Cardiac fibroblast (primary cell): ENCODE results near the gene CREG2.

ENCODE experiments used
- DNase-seq, 2 donors: peaks; one replicate each; pipeline versions ENCODE4 v3.0.0 to v3.0.0-alpha.2; 2010; ENCODE audit warnings: low read depth in 2 of 2
- H3K4me3 ChIP-seq, 2 donors: replicated peaks in 1 of 2; 1 replicate in 1 of 2; 2 replicates in 1 of 2; pipeline ENCODE4 v1.5.1; 2011; ENCODE audit warnings: low read depth in 2 of 2, low read length in 2 of 2, mild to moderate bottlenecking in 2 of 2, moderate library complexity in 1 of 2
- CTCF ChIP-seq: IDR thresholded peaks from one replicate; pipeline ENCODE4 v1.5.1; 2011; ENCODE audit warnings: low read depth, mild to moderate bottlenecking, low read length, inconsistent platforms

Gene CREG2

GRCh38 chr2:101429453-101429852 lies 42.1 kb upstream of the CREG2 start:
- no peak for TF ChIP-seq CTCF
- DNase-seq: no peak
- no peak overlapping the region for H3K4me3 ChIP-seq

- H3K4me3 ChIP-seq: no peak overlapping the region
- no peak for TF ChIP-seq CTCF
- no peak for DNase-seq
Measured at GRCh38 chr2:101428422-101429176, 41.3 kb upstream of the CREG2 start.

- no peak overlapping the region for H3K4me3 ChIP-seq
- TF ChIP-seq CTCF: no peak
- DNase-seq: no peak
Measured at GRCh38 chr2:101427743-101428142, 40.4 kb upstream of the CREG2 start.

GRCh38 chr2:101427240-101427639 lies 39.9 kb upstream of the CREG2 start:
- DNase-seq: no peak
- no peak for TF ChIP-seq CTCF
- no peak overlapping the region for H3K4me3 ChIP-seq

GRCh38 chr2:101426822-101427221 lies 39.5 kb upstream of the CREG2 start:
- H3K4me3 ChIP-seq: no peak overlapping the region
- no peak for DNase-seq
- TF ChIP-seq CTCF: no peak

- TF ChIP-seq CTCF: no peak
- peak; percentile 44 to 56 for DNase-seq
- H3K4me3 ChIP-seq: no peak overlapping the region
Measured at GRCh38 chr2:101420623-101421022, 33.3 kb upstream of the CREG2 start.
